ENCODE measurements around the gene MARCHF3.

DNA sequence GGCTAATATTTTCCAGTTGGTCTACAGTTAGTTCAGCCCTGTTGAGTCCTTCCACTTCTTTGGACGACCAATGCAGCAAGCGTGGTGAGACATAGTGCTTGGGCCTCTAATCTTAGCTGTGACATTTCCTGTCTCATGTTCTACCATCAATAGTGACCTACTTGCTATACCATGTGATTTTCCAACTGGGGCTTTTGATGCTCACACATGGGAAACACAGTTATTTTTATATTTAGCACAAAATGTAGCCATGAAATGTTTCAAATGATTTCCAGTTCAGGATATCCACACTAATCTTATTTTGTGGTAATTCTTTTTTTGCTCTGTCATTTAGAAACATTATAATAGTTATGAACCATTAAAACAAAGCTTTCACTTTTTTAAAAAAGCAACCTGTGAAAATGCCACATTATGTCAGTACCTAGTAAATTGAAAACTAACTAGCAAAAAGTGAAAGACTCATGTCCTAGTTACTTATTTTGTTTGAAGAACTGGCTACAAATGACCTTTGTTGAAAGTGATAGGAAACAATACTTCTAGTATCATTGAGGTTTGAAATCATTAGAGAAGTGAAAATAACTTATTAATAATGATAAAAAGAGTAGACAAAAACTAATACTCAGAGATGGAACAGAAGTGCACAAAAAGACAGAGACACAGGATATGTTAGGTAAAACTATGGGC is 18.3 kb downstream of the MARCHF3 start:
- TF ChIP-seq CTCF (conservative IDR thresholded peaks at IDR 0.05): no peak
- TF ChIP-seq ZFX (IDR thresholded peaks at IDR 0.05): no peak

All from C4-2B (cell line).